ENCODE measurements around the gene MYO1E. TPM values are rescaled to one million over a fixed set of nuclear protein-coding genes. Genes with fewer than 3 reads are reported as not detected.

The MYO1E gene
- total and polyA plus RNA-seq, 5 donors = 8.4 to 28.5 (median 23.1) TPM

GRCh38 chr15:59242649-59243048, 130.0 kb downstream of the MYO1E start:
- no peak for DNase-seq
- intact Hi-C loops (cut with DNase I) = loop anchor here in 2 of 4 donors (10.0 kb wide), 2 partner anchors 132 to 252 kb away; partner anchors contain the start of gene MYO1E (in 2 of the 2)

DNA sequence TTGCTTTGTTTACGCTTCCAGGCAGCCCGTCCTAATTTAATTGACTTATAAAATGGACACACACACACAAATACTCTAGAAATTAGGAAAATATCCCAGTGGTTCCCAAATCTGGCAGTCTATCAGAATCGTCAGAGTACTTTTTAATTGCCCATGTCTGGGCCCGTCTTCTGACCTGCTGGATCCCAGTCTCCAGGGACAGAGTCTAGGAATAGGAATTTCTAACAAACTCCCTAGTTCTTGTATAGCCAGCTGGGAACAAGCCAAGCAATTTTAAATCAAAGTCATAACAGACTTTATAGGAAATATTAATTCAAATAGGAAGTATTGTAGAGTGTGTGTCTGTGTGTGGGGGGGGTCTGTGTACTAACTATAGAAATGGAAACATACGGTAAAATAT, 132.6 kb downstream of the MYO1E start:
- Histone ChIP-seq H3K27ac (ENCODE audit: low read length) (no peak overlapping the region), H3K4me3 (ENCODE audit: low read length) (no peak overlapping the region), H3K9me3 (ENCODE audit: control insufficient read depth, low read length) (no peaks in the 10 kb centered on the region), H3K27me3 (ENCODE audit: control insufficient read depth, insufficient read depth) (no peaks in the 10 kb centered on the region), H3K4me1 (ENCODE audit: control insufficient read depth, insufficient read depth, low read length) (peaks cover 2% of the 10 kb centered on the region)
- DNase-seq = no peak
- 71% methylated on average over 5 of the region's 5 CpGs for WGBS
- ATAC-seq = no peak
- intact Hi-C loops (cut with DNase I) = loop anchor here in 2 of 4 donors (10.0 kb wide), 2 partner anchors 135 to 255 kb away; partner anchors contain the start of gene MYO1E (in 2 of the 2)

More at GRCh38 chr15:59242649-59243048, 130.0 kb downstream of the MYO1E start:
- H3K9me3 ChIP-seq (ENCODE audit: control insufficient read depth, low read length) = no peaks in the 10 kb centered on the region
- no peak overlapping the region for H3K27ac ChIP-seq (ENCODE audit: low read length)
- peaks cover 2% of the 10 kb centered on the region for H3K4me1 ChIP-seq (ENCODE audit: control insufficient read depth, insufficient read depth, low read length)
- WGBS = 94% methylated on average over 2 of the region's 2 CpGs
- no peak for ATAC-seq
- no peak overlapping the region for H3K4me3 ChIP-seq (ENCODE audit: low read length)
- no peaks in the 10 kb centered on the region for H3K27me3 ChIP-seq (ENCODE audit: control insufficient read depth, insufficient read depth)

GRCh38 chr15:59237924-59238331, 134.7 kb downstream of the MYO1E start:
- H3K9me3 ChIP-seq (ENCODE audit: control insufficient read depth, low read length) = no peaks in the 10 kb centered on the region
- ATAC-seq (no peak), DNase-seq (no peak)
- H3K27me3 ChIP-seq (ENCODE audit: control insufficient read depth, insufficient read depth) = no peaks in the 10 kb centered on the region
- no peak overlapping the region for H3K4me3 ChIP-seq (ENCODE audit: low read length)
- intact Hi-C loops (cut with DNase I) = no loop called here
- 74% methylated on average over 5 of the region's 5 CpGs for WGBS
- peaks cover 2% of the 10 kb centered on the region for H3K4me1 ChIP-seq (ENCODE audit: control insufficient read depth, insufficient read depth, low read length)
- no peak overlapping the region for H3K27ac ChIP-seq (ENCODE audit: low read length)

DNA sequence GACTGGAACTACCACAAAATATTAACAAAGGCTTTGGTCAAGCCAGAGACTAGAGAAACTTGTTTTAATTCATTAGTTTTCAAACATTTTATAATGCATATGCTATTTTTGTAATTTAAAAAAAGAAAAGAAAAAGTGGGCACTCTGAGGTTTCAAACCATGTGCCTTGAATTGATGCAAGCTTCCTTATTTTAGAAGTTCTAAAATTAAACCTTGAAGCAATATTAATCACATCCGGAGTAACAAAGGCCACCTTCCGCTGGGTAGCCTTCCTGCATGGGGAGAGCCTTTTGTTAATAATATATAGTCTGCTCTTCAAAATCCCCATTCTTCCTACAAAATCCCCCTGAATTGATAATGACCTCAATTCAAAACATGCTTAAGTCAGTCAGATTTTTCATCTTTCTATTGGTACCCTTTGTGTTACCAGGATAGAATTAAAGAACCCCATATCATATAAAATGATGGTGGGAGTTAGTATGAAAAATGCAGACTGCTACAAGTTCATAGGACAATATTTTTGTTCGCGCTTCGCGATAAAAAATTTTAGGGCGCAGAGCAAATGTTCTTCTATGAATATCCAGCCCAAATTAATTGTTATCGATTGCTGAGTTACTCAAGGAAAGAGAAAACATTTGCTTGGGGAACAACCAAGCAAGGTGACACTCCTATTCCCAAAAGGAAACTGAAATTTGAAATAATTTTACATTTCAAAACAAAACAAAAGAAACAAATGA, 135.4 kb downstream of the MYO1E start:
- no peaks in the 10 kb centered on the region for H3K27me3 ChIP-seq (ENCODE audit: control insufficient read depth, insufficient read depth)
- WGBS = 85% methylated on average over 8 of the region's 8 CpGs
- DNase-seq (no peak), ATAC-seq (no peak)
- no peak overlapping the region for H3K27ac ChIP-seq (ENCODE audit: low read length)
- no peak overlapping the region for H3K4me3 ChIP-seq (ENCODE audit: low read length)
- H3K9me3 ChIP-seq (ENCODE audit: control insufficient read depth, low read length) = no peaks in the 10 kb centered on the region
- peaks cover 6% of the 10 kb centered on the region for H3K4me1 ChIP-seq (ENCODE audit: control insufficient read depth, insufficient read depth, low read length)
- intact Hi-C loops (cut with DNase I) = no loop called here

DNA sequence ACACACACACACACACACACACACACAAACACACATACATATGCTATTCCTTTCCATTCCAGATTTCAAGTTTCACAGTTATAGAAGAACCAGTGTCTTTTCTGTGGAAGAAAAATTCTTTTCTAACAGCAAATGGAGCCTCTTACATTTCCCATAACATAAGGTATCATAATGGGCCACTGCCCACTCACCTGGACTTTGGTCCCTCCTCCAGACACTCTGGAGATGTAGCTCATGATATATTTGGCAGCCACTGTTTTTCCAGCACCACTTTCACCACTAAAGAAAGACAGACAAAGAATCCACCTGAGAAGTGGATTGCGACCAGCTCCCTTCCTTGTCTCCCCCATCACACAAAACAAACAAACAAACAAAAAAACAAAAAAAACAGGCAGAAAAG, 136.3 kb downstream of the MYO1E start:
- ATAC-seq (no peak), DNase-seq (no peak)
- H3K4me1 ChIP-seq (ENCODE audit: control insufficient read depth, insufficient read depth, low read length) = peaks cover 8% of the 10 kb centered on the region
- no peak overlapping the region for H3K4me3 ChIP-seq (ENCODE audit: low read length)
- no peak overlapping the region for H3K27ac ChIP-seq (ENCODE audit: low read length)
- intact Hi-C loops (cut with DNase I) = no loop called here
- WGBS = 89% methylated on average over 1 of the region's 1 CpG
- H3K27me3 ChIP-seq (ENCODE audit: control insufficient read depth, insufficient read depth) = no peaks in the 10 kb centered on the region
- H3K9me3 ChIP-seq (ENCODE audit: control insufficient read depth, low read length) = no peaks in the 10 kb centered on the region

DNA sequence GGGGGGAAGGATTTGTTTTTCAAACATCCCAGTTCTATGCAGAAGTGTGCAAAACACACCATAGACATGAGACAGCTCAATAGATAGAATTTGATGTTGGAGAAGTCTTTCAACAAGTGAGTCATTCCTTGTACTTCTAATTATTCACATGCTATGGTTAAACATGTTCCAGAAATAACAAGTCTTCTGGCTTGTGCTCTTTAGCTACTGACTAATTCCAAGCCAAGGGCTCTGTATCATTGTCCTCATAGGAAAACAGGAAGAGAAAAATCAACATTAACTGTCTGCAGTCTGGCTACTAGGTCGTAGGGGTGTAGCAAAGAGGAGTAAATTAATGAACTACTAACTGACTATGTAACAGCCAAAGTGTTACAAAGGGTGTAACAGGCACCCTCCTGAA, 140.2 kb downstream of the MYO1E start:
- ATAC-seq = peak; percentile 77 to 92
- 35% methylated on average over 1 of the region's 1 CpG for WGBS
- no peak overlapping the region for H3K27ac ChIP-seq (ENCODE audit: low read length)

DNA sequence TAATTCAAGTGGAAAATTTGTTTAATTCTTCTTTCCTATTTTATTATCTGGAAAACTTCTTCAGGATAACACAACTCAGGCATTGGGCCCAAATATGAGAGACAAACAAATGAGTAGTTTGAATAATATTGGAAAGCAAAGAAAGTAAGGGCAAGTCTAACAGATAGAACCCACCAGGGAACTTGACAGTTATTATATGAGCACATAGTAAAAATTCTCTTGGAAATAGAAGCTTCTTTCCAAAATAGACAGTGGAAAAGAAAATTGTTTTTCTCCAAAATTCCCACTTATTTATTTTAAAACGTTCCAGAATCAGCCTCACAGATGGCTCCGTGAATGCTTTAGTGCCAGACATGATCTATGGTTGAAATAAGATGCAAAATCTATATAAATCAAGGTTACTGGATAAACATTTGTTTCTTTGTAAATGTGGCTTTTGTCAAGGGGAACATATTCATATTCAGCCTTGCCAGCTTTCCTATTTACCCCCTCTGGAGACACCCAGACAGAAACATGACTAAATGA, 142.1 kb downstream of the MYO1E start:
- intact Hi-C loops (cut with DNase I) = no loop called here
- ATAC-seq (no peak), DNase-seq (no peak)
- WGBS = 66% methylated on average over 2 of the region's 2 CpGs
- H3K27ac ChIP-seq (ENCODE audit: low read length) = no peak overlapping the region
- peaks cover 8% of the 10 kb centered on the region for H3K4me1 ChIP-seq (ENCODE audit: control insufficient read depth, insufficient read depth, low read length)
- H3K27me3 ChIP-seq (ENCODE audit: control insufficient read depth, insufficient read depth) = no peaks in the 10 kb centered on the region
- no peaks in the 10 kb centered on the region for H3K9me3 ChIP-seq (ENCODE audit: control insufficient read depth, low read length)
- no peak overlapping the region for H3K4me3 ChIP-seq (ENCODE audit: low read length)

More for the DNA sequence above, 140.2 kb downstream of the MYO1E start:
- H3K4me1 ChIP-seq (ENCODE audit: control insufficient read depth, insufficient read depth, low read length) = peaks cover 8% of the 10 kb centered on the region
- H3K9me3 ChIP-seq (ENCODE audit: control insufficient read depth, low read length) = no peaks in the 10 kb centered on the region
- no peak for DNase-seq
- intact Hi-C loops (cut with DNase I) = no loop called here
- H3K4me3 ChIP-seq (ENCODE audit: low read length) = no peak overlapping the region
- H3K27me3 ChIP-seq (ENCODE audit: control insufficient read depth, insufficient read depth) = no peaks in the 10 kb centered on the region

DNA sequence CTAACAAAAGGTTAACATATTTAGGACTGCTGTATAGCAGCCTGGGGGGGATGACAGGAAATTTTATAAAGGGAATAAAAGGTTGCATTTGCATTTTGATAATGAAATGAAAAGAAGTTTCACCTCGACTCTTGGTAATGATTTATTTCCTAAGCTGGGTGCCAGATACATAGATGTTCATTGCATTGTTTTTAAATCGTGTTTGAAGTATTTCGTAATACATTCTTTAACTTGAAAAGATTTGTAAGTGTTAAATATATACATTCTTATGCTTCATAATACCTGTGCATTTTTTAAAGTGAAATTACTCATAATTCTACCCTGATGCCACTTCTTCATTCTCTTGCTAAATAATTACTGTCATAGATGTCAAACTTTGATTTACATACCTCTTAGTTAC, 143.2 kb downstream of the MYO1E start:
- Histone ChIP-seq H3K27me3 (ENCODE audit: control insufficient read depth, insufficient read depth) (no peaks in the 10 kb centered on the region), H3K9me3 (ENCODE audit: control insufficient read depth, low read length) (no peaks in the 10 kb centered on the region), H3K4me3 (ENCODE audit: low read length) (no peak overlapping the region), H3K4me1 (ENCODE audit: control insufficient read depth, insufficient read depth, low read length) (peaks cover 8% of the 10 kb centered on the region), H3K27ac (ENCODE audit: low read length) (no peak overlapping the region)
- intact Hi-C loops (cut with DNase I) = no loop called here
- ATAC-seq = no peak
- WGBS = 80% methylated on average over 3 of the region's 3 CpGs
- no peak for DNase-seq

DNA sequence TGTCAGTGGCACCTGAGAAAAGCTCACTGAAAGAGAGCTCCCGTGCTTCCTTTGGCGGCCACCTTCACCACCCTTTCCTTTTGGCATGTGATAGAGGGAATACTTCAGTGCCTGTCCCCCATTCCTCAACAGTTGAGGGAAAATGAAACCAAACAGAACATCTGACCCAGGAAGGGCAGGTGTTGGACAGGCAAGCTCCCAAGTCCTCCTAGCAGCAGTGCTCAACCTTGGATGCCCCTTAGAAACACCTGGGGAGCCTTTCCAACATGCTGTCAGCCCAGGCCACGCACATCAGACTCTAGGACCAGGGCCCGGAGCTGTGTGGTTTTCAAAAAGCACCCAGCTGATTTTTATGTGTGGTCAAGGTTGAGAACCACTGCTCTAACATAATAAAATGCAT, 143.7 kb downstream of the MYO1E start:
- ATAC-seq = no peak
- Histone ChIP-seq H3K4me3 (ENCODE audit: low read length) (no peak overlapping the region), H3K27me3 (ENCODE audit: control insufficient read depth, insufficient read depth) (no peaks in the 10 kb centered on the region), H3K9me3 (ENCODE audit: control insufficient read depth, low read length) (no peaks in the 10 kb centered on the region), H3K4me1 (ENCODE audit: control insufficient read depth, insufficient read depth, low read length) (peaks cover 8% of the 10 kb centered on the region), H3K27ac (ENCODE audit: low read length) (no peak overlapping the region)
- intact Hi-C loops (cut with DNase I) = no loop called here
- DNase-seq = no peak
- WGBS = 85% methylated on average over 4 of the region's 4 CpGs

GRCh38 chr15:59227021-59227420, 145.7 kb downstream of the MYO1E start:
- Histone ChIP-seq H3K4me3 (ENCODE audit: low read length) (no peak overlapping the region), H3K27me3 (ENCODE audit: control insufficient read depth, insufficient read depth) (no peaks in the 10 kb centered on the region), H3K4me1 (ENCODE audit: control insufficient read depth, insufficient read depth, low read length) (peaks cover 9% of the 10 kb centered on the region), H3K27ac (ENCODE audit: low read length) (no peak overlapping the region), H3K9me3 (ENCODE audit: control insufficient read depth, low read length) (no peaks in the 10 kb centered on the region)
- WGBS = 89% methylated on average over 4 of the region's 4 CpGs
- DNase-seq (no peak), ATAC-seq (no peak)
- intact Hi-C loops (cut with DNase I) = no loop called here

DNA sequence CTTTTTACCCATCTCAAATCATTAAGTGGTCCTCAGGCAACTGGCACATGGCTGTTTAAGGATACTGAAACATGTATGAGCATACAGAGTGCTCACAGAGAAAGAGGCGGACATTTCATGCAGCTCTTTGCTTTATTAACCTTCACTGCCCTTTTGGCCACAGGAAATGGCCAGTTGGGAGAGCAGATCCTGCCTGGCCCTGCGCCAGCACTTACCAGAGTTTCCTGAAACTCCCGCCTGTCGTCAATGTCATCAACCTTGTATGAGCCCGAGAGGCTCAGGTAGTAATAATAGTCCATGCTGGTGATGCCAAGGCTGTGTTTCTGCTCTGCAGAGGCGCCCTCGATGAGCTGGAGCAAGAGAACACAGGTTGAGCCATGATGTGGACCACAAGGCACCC, 148.2 kb downstream of the MYO1E start:
- WGBS = 70% methylated on average over 7 of the region's 7 CpGs
- Histone ChIP-seq H3K4me1 (ENCODE audit: control insufficient read depth, insufficient read depth, low read length) (peaks cover 7% of the 10 kb centered on the region), H3K27me3 (ENCODE audit: control insufficient read depth, insufficient read depth) (no peaks in the 10 kb centered on the region), H3K9me3 (ENCODE audit: control insufficient read depth, low read length) (no peaks in the 10 kb centered on the region), H3K27ac (ENCODE audit: low read length) (no peak overlapping the region), H3K4me3 (ENCODE audit: low read length) (no peak overlapping the region)
- DNase-seq (peak; percentile 51 to 82 (median 77)), ATAC-seq (peak; percentile 33 to 66)
- intact Hi-C loops (cut with DNase I) = no loop called here
